T-helper 9 cell (primary cell): Measurements from ENCODE around the gene PIP.
"Not testable (repeated sequence)": the region's sequence is repeated elsewhere in the genome, so short reads cannot be mapped to it uniquely, and the experiment has no call there.

ENCODE experiments used
- DNase-seq: peaks from one replicate; pipeline ENCODE4 v3.0.0-alpha.2; 2020
- total RNA-seq, 2 donors: gene quantifications; one replicate each; lab custom pipeline; 2026; lab: John Stamatoyannopoulos, UW

The PIP gene, protein sequence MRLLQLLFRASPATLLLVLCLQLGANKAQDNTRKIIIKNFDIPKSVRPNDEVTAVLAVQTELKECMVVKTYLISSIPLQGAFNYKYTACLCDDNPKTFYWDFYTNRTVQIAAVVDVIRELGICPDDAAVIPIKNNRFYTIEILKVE
- 0 reads per million in 2 donors for total RNA-seq

DNA sequence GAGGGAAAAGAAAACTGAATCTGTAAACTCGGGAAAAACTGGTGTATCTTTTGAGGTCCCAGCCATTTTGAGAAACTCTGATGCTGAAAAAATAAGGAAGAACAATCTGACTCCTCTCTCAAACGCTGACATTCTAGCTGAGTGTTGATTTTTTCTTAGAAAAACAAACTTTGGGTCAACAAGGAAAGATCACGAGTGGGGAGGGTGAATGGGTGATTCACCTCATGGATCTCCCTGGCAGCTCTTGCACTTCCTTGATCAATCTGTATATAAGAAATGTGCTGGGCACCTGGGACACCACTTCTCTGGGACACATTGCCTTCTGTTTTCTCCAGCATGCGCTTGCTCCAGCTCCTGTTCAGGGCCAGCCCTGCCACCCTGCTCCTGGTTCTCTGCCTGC lies at the start of gene PIP:
PIP (plus strand) TSS at position 297 of the 400 bp plus-strand sequence; CDS start at position 337, 40 bp downstream.
- no peak for DNase-seq

DNA sequence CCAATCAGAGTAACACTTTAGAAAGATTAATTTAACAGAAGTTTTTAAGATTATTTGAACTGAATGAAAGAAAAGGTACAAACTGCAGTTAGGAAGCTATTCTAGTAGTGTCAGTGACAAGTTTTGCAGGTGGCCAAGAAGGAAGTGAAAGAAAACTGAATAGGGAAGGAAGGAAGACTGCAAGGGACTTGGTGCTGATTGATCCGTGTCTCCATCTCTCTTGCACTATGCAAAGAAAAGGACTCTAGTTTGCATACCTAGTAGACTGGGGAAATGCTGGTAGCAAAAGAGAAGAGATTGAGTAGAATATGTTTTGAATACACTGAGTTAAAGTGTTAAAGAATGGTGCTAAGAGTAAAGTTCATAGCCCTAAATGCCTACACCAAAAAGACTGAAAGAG lies 46.8 kb upstream of the PIP start:
- DNase-seq, result no peak

DNA sequence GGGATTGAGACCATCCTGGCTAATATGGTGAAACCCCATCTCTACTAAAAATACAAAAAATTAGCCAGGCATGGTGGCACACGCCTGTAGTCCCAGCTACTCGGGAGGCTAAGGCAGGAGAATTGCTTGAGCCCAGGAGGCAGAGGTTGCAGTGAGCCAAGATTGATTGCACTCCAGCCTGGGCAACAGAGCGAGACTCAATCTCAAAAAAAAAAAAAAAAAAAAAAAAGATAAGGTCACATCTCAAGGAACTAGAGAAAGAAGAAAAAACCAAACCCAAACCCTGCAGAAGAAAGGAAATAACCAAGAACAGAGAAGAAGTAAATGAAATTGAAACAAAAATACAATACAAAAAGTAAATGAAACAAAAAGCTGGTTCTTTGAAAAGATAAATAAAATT lies 46.3 kb upstream of the PIP start:
- not testable (repeated sequence) for DNase-seq

DNA sequence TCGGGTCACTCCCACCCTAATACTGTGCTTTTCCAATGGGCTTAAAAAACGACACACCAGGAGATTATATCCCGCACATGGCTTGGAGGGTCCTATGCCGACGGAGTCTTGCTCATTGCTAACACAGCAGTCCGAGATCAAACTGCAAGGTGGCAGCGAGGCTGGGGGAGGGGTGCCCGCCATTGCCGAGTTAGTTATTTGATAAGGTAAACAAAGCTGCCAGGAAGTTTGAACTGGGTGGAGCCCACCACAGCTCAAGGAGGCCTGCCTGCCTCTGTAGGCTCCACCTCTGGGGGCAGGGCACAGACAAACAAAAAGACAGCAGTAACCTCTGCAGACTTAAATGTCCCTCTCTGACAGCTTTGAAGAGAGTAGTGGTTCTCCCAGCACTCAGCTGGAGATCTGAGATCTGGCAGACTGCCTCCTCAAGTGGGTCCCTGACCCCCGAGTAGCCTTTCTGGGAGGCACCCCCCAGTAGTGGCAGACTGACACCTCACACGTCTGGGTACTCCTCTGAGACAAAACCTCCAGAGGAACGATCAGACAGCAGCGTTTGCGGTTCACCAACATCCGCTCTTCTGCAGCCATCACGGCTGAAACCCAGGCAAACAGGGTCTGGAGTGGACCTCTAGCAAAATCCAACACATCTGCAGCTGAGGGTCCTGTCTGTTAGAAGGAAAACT lies 43.2 kb upstream of the PIP start:
- DNase-seq, result not testable (repeated sequence)

DNA sequence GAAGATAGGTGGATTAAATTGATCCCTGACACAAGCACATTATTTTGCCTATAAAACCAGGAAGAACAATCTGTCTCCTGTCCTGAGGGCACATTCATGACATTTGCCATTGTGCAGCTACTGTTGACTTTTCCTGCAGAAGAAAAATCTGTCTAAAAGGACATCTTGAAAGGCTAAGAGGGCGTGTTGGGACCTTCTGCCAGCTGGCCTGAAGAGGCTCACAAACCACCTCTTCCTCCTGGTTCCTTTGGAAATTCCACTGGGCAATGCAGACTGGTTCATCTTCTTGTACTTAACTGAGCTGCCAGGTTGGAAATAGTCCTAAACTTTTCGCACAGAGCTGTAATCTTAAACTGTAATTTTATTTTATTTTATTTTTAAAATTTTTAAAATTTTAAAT lies 35.7 kb upstream of the PIP start:
- no peak for DNase-seq

DNA sequence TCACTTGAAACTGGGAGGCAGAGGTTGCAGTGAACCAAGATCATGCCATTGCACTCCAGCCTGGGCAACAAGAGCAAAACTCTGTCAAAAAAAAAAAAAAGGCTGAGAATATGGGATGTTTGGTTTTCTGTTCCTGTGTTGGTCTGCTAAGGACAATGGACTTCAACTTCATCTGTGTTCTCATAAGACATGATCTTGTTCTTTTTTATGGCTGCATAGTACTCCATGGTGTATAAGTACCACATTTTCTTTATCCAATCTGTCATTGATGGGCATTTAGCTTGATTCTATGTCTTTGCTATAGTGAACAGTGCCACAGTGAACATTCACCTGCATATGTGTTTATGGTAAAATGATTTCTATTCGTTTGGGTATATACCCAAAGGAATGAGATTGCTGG lies 32.3 kb upstream of the PIP start:
- DNase-seq, result not testable (repeated sequence)

DNA sequence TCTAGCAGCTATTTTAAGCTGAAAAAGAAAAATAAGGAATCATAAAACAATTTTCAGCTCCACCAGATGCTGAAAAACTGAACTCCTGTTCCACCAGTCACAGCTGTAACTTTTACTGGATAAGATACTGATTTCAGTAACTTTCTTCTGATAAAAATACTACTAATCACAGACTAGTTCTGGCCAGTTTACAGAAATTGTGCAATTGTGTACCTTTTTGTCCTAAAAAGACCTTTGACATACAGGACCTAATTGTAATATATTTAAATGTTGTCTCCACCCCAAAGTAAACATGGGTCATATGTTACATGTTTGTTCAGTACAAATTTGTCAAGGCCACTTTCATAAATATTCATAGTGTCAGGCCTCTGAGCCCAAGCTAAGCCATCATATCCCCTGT lies 27.1 kb upstream of the PIP start:
- DNase-seq, result no peak

DNA sequence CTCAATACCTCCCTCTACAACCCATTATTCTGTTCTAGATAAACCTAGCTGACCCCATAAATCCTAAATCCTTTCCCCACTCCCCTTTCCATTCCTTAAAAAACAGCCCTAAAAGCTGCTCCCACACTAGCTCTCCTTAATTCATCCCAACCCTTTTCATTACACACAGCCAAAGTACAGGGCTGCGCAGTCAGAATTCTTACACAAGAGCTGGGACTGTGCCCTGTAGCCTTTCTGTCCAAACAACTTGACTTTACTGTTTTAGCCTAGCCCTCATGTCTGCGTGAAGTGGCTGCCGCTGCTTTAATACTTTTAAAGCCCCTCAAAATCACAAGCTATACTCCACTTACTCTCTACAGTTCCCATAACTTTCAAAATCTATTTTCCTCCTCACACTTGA lies 23.9 kb upstream of the PIP start:
- not testable (repeated sequence) for DNase-seq

DNA sequence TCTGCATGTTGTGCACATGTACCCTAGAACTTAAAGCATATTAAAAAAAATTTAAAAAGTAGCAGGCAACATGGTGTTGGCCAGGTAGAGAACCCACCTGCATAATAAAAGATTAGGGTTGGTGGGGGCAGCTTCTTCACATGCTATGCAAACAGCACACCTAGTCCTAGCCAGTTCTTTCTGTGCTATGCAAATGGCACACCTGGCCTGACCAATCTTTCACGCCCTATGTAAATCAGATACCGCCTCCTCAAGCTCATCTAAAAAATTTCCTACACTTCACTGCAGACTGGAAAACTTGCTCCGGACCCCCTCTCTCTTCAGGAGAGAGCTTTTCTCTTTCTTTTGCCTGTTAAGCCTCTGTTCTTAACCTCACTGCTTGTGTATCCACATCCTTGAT lies 14.5 kb upstream of the PIP start:
- DNase-seq, result no peak

DNA sequence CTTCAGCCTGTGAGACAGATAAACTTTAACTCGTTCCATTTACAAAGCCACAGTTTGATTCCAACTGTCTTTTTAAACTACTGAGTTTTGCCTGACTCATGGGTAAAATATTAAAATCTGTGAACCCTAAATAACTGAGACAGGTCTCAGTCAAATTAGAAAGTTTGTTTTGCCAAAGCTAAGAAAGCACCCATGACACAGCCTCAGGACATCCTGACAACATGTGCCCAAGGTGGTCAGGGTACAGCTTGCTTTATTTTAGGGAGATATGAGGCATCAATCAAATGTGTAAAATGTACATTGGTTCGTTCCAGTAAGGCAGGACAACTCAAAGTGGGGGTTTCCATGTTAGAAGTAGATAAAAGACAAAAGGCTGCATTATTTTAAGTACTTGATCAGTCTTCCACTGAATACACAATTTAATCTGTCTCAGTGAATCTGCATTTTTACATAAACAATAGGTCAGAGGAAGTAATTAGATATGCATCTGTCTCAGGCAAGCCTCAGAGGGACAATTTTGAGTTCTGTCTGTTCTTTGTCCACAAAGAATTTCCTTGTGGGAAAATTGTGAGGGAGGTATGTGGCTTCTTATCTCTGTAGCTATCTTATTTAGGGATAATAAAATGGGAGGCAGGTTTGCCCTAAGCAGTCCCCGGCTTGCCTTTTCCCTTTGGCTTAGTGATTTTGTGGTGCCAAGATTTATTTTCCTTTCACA lies 11.0 kb upstream of the PIP start:
- DNase-seq, result no peak

DNA sequence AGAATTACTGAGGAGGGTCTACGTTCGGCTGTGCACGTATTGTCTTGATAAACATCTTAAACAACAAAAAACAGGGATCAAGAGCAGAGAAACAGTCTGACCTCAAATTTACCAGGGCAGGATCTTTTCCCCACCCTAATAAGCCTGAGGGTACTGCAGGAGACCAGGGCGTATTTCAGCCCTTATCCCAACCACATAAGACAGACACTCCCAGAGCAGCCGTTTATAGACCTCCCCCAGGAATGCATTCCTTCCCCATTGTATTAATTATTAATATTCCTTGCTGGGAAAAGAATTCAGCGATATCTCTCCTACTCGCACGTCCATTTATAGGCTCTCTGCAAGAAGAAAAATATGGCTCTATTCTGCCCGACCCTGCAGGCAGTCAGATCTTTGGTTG lies 8.6 kb upstream of the PIP start:
- not testable (repeated sequence) for DNase-seq

DNA sequence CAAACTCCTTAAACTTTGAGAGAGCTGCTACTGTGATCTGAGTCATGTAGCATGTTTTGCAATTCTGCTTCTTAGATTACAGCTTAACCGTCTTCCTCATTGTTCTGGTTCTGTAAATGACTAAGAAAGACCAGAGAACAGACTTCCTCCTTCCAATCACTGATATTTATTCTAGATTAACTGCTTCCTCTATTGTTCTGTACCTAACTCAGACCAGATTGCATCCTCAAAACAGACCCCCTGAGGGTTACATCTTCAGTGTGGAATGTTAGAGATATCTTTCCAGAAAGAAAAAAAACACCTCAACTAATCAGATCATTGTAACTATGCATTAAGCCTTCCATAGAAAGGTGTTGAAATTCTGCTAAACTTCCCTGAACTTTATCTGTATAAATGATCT lies 5.7 kb upstream of the PIP start:
- DNase-seq, result no peak

DNA sequence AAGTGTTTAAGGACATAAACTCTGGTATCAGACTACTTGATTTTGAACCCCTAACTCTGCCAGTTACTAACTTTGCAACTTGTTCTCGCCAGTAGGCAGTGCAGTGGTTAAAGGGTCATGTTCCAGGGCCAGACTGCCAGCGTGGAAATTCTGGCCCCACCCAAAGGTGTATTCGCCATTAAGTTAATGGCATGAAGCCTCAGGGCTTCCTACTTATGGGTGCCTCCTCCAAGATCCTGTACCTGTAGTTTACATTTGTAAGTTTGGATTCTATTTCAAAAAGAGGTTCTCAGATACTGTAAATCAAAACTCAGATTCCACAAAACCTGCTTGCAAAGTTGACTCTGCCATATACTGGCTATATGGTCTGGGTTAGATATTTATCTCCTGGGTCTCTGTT lies 2.8 kb upstream of the PIP start:
- DNase-seq, result no peak

DNA sequence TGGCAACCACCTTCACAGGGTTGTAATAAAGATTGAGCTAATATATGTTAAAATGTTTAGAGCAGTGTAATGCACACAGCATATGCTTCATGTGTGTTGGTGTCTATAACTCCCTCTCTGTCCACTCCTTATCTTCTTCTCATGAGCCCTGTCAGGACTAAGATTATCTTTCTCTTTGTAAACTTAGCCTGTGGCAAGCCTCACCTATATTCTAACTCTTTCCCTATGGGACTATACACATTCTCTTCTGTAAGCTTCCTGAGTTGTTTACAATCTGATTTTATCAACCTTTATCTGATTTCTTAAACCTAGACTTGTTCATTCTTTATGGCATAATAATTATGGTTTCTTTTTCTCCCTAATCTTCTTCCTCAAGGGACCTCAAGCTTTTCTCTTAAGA lies 2.4 kb upstream of the PIP start:
- no peak for DNase-seq

DNA sequence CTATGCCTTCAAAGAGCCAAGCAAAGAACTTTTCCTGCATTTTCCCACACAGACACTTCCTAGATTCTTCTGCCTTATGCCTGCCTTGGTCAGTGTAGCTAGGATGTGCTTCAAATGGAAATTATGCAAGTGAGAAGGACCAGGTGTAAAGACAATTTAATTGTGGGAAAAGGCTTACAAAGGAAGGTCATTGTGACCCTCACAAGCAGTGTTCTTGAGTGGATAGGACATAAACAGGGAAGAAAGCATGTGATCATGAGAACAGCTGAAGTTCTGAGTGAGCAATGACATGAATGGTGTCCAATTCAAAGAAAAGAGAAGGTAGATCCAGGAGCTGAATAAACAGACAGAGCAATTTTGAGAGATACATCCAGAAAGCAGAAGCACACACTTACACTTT lies 1.3 kb upstream of the PIP start:
- no peak for DNase-seq

DNA sequence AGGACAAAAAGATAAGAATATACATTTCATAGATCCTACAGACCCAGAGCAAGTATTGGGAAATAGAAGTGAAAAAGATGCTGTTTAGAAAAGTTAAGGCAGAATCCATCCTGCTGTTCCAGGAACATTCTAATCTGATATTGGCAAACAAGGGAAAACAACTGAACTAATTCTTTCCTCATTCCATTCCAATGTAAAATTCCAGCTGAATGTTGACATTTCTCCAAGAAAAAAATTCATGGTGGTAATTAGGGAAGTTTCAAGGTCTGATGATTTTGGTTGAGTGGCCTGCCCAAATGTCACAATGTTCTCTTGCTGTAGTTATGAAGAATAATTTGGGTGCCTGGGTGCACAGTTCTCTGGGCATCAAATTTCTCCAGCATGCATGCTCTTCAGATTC lies 15.2 kb downstream of the PIP start:
- DNase-seq, result no peak

DNA sequence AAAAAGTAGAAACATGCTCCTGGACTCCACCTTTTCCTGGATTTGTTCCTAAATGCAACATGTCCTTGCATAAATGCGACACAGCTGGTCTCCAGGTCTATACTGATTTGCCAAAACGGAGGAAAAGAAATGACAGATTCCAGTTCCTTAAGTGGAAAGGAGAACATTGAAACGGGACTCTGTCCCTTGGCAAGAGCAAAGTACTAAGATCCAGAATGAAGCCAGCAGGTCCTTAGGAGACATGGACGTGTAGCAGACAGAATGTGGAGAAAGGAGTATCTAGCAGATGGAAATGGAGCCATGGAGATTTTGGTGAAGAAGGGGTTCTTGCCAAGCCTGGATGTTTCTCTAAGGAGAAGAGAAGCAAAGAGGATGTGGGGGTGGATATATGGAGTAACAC lies 16.2 kb downstream of the PIP start:
- DNase-seq, result no peak

DNA sequence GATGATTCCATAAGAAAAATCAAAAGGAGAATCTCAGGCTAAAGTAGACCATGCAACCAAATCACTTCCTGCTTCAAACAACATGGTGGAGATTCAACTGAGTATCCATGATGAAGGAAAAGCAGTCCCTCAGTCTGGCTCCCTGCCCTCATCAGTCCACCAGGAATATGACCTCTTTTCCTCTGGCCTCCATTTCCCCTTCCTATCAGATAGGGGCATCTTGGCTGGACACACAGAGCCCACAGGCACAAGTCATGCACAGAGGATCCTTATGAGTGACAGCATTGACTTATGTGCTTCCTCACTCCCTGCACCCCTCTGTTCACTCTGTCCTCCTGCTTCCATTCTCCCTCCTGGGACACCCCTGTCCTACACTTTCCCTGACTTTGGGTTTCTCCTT lies 16.8 kb downstream of the PIP start:
- no peak for DNase-seq

DNA sequence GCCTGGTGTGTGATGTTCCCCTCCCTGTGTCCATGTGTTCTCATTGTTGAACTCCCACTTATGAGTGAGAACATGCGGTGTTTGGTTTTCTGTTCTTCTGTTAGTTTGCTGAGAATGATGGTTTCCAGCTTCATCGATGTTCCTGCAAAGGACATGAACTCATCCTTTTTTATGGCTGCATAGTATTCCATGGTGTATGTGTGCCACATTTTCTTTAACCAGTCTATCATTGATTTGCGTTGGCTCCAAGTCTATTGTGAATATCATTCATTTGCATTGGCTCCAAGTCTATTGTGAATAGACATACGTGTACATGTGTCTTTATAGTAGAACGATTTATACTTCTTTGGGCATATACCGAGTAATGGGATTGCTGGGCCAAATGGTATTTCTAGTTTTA lies 18.8 kb downstream of the PIP start:
- not testable (repeated sequence) for DNase-seq

DNA sequence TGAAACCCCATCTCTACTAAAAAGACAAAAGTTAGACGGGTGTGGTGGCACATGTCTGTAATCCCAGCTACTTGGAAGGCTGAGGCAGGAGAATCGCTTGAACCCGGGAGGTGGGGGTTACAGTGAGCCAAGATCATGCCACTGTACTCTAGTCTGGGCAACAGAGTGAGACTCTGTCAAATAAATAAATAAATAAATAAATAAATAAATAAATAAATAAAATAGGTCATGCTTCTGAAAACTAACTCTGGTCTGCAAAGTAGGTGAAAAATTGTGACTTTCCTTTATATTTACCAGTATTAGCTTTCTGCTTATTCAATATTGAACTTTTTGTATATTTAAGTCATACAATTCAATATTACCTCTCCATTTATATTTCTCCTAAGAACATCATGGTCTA lies 26.7 kb downstream of the PIP start:
- not testable (repeated sequence) for DNase-seq

DNA sequence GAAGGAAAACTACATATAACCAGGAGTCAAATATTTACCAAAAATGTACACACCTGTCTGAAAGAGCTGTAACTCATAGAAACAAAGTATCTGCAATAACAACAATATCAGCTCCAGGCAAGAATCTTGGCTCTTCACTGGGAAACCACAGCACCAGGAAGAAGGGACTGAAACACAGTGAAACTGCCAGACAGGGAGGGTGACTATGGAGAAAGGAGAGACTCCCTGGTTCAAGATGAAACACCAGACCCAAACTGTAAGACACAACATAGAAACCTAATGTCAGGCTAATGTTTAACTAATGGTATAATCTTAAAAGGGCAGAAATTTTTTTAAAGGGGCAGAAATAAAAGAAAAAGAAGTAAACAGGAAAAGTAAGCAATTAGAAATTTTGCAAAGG lies 39.8 kb downstream of the PIP start:
- DNase-seq, result no peak

DNA sequence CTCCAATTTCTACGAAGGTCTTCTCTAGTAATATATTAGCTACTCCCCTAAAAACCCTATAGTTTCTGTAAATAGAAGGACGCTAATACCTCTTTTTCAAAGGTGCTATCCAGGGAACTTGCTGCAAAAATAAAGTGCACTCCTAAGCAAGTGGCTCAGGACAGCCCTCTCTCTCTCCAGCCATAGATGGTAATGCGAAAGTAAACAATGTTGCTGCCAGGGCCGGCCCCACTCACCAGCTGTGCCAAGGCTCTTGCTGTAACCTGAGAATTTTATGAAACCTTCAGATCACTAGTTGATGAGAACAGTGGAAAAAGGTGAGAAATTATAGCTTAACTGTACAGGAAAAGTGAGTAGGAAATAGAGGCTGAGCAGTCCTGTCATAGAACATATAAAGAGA lies 40.5 kb downstream of the PIP start:
- no peak for DNase-seq

DNA sequence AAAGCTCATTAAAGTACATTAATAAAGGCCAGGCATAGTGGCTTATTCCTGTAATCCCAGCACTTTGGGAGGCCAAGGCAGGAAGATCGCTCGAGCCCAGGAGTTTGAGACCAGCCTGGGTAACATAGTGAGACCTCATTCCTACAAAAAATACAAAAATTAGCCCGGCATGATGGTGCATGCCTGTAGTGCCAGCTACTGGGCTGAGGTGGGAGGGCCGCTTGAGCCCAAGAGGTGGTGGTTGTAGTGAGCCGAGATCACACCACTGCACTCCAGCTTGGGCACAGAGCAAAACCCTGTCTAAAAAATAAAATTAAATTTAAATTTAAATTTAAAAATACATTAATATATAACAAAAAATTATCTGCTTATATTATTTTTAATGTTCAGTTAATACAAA lies 44.3 kb downstream of the PIP start:
- DNase-seq, result no peak

DNA sequence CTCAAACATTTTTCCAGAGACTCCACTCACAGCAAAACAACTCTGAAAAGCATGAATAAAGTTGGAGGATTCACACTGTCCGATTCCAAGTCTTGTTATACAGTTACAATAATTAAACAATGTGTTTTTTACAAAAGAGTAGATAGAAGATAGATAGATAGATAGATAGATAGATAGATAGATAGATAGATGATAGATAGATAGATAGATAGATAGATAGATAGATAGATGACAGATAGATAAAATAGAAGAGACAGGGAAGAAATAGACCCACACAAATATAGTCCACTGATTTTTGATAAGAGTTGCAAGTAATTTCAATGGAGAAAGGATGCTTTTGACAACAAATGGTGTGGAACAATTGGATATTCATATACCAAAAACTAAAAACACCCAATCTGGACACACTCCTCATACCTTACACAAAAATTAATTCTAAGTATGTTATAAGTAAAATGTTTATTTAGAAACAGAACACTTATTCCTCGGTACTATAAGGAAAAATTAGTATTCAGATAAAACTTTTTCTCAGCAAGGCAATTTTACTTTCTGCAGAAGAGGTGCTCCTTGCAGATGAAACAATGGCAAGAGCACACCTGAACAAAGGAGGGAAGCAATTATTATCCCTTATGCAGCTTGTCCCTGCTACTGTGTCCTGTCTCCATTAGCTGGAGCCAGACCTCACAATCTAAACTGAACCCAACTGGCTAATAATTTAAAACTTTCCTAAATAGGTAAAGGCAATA lies 45.7 kb downstream of the PIP start:
- DNase-seq, result no peak
